Activated CD8-positive, alpha-beta memory T cell treated with anti-CD3 and anti-CD28 coated beads for 1 hour (primary cell): Measurements from ENCODE around the gene PTGES2.

Source experiments
- DNase-seq, 2 donors: peaks; one replicate each; pipeline ENCODE4 v3.0.0-alpha.2; 2020; ENCODE audit warnings: low read depth in 1 of 2; ENCODE audit errors: extremely low read depth in 1 of 2

Gene PTGES2

GRCh38 chr9:128153947-128154695 lies 26.6 kb upstream of the PTGES2 start:
- no peak for DNase-seq

- no peak for DNase-seq
Observed at GRCh38 chr9:128153060-128153946, 25.8 kb upstream of the PTGES2 start.

GRCh38 chr9:128152133-128153059 lies 24.9 kb upstream of the PTGES2 start:
- no peak for DNase-seq

- DNase-seq, result no peak
Observed at GRCh38 chr9:128151309-128152132, 24.0 kb upstream of the PTGES2 start.

GRCh38 chr9:128150594-128151308 lies 23.2 kb upstream of the PTGES2 start:
- no peak for DNase-seq

- DNase-seq, result no peak
Observed at GRCh38 chr9:128149951-128150593, 22.5 kb upstream of the PTGES2 start.

GRCh38 chr9:128149001-128149701 lies 21.6 kb upstream of the PTGES2 start, which contains the start of gene LCN2:
Gene LCN2, plus strand, starts transcription at chr9:128149453. Its CDS starts 73 bp downstream, at chr9:128149526.
- DNase-seq, result no peak

- DNase-seq, result no peak
Observed at GRCh38 chr9:128148509-128149000, 21.0 kb upstream of the PTGES2 start.

GRCh38 chr9:128146591-128147120 lies 19.1 kb upstream of the PTGES2 start:
- DNase-seq, result no peak

- no peak for DNase-seq
Observed at GRCh38 chr9:128145951-128146351, 18.4 kb upstream of the PTGES2 start.

- no peak for DNase-seq
Observed at GRCh38 chr9:128145536-128145935, 18.0 kb upstream of the PTGES2 start.

- no peak for DNase-seq
Observed at GRCh38 chr9:128144239-128145181, 17.0 kb upstream of the PTGES2 start.

- DNase-seq, result no peak
Observed at GRCh38 chr9:128143525-128144238, 16.2 kb upstream of the PTGES2 start.

- DNase-seq, result no peak
Observed at GRCh38 chr9:128142596-128142995, 15.1 kb upstream of the PTGES2 start.

GRCh38 chr9:128142061-128142460 lies 14.5 kb upstream of the PTGES2 start:
- DNase-seq, result no peak

- no peak for DNase-seq
Observed at GRCh38 chr9:128141604-128142003, 14.1 kb upstream of the PTGES2 start.
